Posterior vena cava (tissue), 2 donors: ENCODE results near the gene EXD3. TPM values are rescaled to one million over a fixed set of nuclear protein-coding genes. Genes with fewer than 3 reads are reported as not detected.

Experiments used
- DNase-seq: peaks from one replicate; pipeline ENCODE4 v3.0.0-alpha.2; 2020; ENCODE audit warnings: low spot score
- intact Hi-C, 2 donors: fragments of 100-400 bp; cut with DNase I; formaldehyde crosslinking; loops; one replicate each; pipeline versions ENCODE4 v1.14.1 to v1.14.2; 2022 to 2023
- total RNA-seq, 2 donors: library from RNA; stranded (reverse); fragmentation: NEBNext Ultra II Directional; extraction: Animal tissue kit (Norgen Biotek cat#: 25700); gene quantifications; one replicate each; pipeline ENCODE4 v1.2.1, GENCODE V29; 2021
- donor health status: DM: yes; HTN: yes; CAD: no.
- donor health status: DM: yes; HTN: yes; CAD: no.

The EXD3 gene
- total RNA-seq, 2 donors from 2014 or later, result 13.9 to 14.6 TPM

GRCh38 chr9:137281345-137282116 lies 141.4 kb downstream of the EXD3 start:
- intact Hi-C loops, result no loop called here
- DNase-seq, result no peak

GRCh38 chr9:137280474-137281344 lies 142.3 kb downstream of the EXD3 start:
- intact Hi-C loops, result no loop called here
- no peak for DNase-seq

- DNase-seq, result no peak
Observed at GRCh38 chr9:137279741-137280473, 143.1 kb downstream of the EXD3 start.

GRCh38 chr9:137278721-137279711 lies 143.9 kb downstream of the EXD3 start:
- intact Hi-C loops, result no loop called here
- no peak for DNase-seq

More at GRCh38 chr9:137279741-137280473, 143.1 kb downstream of the EXD3 start:
- intact Hi-C loops, result no loop called here

GRCh38 chr9:137278061-137278701 lies 144.8 kb downstream of the EXD3 start:
- no peak for DNase-seq
- intact Hi-C loops, result no loop called here

GRCh38 chr9:137277329-137278041 lies 145.5 kb downstream of the EXD3 start, which contains the start of gene TOR4A:
TSS of gene TOR4A (plus strand) at chr9:137277726. CDS start at chr9:137278690, 964 bp downstream.
- intact Hi-C loops, result no loop called here

GRCh38 chr9:137276473-137277328 lies 146.3 kb downstream of the EXD3 start:
- intact Hi-C loops, result no loop called here
- no peak for DNase-seq

More at GRCh38 chr9:137277329-137278041, 145.5 kb downstream of the EXD3 start, which contains the start of gene TOR4A:
- peak; percentile 95 for DNase-seq

GRCh38 chr9:137275588-137276472 lies 147.1 kb downstream of the EXD3 start:
- intact Hi-C loops, result no loop called here
- no peak for DNase-seq

GRCh38 chr9:137275203-137275587 lies 147.8 kb downstream of the EXD3 start:
- no peak for DNase-seq
- intact Hi-C loops, result no loop called here

GRCh38 chr9:137273611-137274320 lies 149.2 kb downstream of the EXD3 start:
- intact Hi-C loops, result no loop called here
- no peak for DNase-seq

- intact Hi-C loops, result no loop called here
Observed at GRCh38 chr9:137273095-137273490, 149.9 kb downstream of the EXD3 start.

GRCh38 chr9:137272241-137273094 lies 150.5 kb downstream of the EXD3 start:
- intact Hi-C loops, result no loop called here
- DNase-seq, result no peak

More at GRCh38 chr9:137273095-137273490, 149.9 kb downstream of the EXD3 start:
- DNase-seq, result no peak

- DNase-seq, result no peak
- intact Hi-C loops, result no loop called here
Observed at GRCh38 chr9:137271696-137272076, 151.3 kb downstream of the EXD3 start.
